Loucy (cell line): Measurements from ENCODE around the gene SLC10A7.

ENCODE experiments used
- EZH2phosphoT487 ChIP-seq: fragments of 200-600 bp; IDR thresholded peaks from 2 replicates; pipeline ENCODE4 v1.6.1; 2018; ENCODE audit warnings: antibody characterized with exemption, mild to moderate bottlenecking, moderate library complexity, borderline replicate concordance
- TF ChIP-seq, protein P1 (sequence below): fragments of 200-600 bp; sonication (generic); conservative IDR thresholded peaks from 2 replicates; pipeline ENCODE4 v1.5.1; 2014; ENCODE audit warnings: mild to moderate bottlenecking, antibody characterized with exemption, low read length

DNA sequence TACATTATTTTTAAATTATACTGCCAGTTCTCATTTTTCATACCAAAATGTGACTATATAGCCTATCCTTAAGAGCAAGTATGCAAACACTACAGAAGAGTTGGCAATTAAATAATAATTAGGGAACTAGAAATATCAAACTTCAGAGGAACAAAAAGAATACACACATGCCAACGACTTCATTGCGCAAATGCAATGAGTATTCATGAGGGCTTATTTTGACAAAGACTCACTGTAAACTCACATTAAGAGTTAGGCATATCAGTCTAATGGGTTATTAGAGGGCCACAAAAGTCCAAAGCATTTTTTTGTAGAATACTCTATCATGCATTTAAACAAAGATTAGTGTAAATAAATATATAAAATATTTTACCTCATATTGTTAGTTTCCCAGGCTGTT, 31.6 kb downstream of the SLC10A7 start:
- TF ChIP-seq, protein P1, sequence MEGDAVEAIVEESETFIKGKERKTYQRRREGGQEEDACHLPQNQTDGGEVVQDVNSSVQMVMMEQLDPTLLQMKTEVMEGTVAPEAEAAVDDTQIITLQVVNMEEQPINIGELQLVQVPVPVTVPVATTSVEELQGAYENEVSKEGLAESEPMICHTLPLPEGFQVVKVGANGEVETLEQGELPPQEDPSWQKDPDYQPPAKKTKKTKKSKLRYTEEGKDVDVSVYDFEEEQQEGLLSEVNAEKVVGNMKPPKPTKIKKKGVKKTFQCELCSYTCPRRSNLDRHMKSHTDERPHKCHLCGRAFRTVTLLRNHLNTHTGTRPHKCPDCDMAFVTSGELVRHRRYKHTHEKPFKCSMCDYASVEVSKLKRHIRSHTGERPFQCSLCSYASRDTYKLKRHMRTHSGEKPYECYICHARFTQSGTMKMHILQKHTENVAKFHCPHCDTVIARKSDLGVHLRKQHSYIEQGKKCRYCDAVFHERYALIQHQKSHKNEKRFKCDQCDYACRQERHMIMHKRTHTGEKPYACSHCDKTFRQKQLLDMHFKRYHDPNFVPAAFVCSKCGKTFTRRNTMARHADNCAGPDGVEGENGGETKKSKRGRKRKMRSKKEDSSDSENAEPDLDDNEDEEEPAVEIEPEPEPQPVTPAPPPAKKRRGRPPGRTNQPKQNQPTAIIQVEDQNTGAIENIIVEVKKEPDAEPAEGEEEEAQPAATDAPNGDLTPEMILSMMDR: no peak
- TF ChIP-seq EZH2phosphoT487: no peak
